ENCODE results near the gene DOCK9.

GRCh38 chr13:98890925-98891324, 86.9 kb downstream of the DOCK9 start:
- TF ChIP-seq CTCF (conservative IDR thresholded peaks at IDR 0.05; ENCODE audit: low read depth, low read length) (no peak), EZH2 (IDR thresholded peaks at IDR 0.05; ENCODE audit: borderline replicate concordance, low read depth, low read length, poor library complexity, severe bottlenecking) (no peak)

All from A673 (cell line).